Loucy (cell line): ENCODE data around the gene MMP15.

Experiments used
- H2AFZ ChIP-seq: fragments of 200-600 bp; sonication (generic); 2 replicates; pipeline ENCODE4 v1.6.0; 2016; ENCODE audit warnings: antibody characterized with exemption, mild to moderate bottlenecking, low read length, moderate library complexity
- H3F3A ChIP-seq: fragments of 200-600 bp; 2 replicates; pipeline ENCODE4 v1.6.0; 2016; ENCODE audit warnings: antibody characterized with exemption, low read depth, mild to moderate bottlenecking
- H3K27me3 ChIP-seq: fragments of 200-600 bp; sonication (generic); 2 replicates; pipeline ENCODE4 v1.6.1; 2014; ENCODE audit warnings: low read length, mild to moderate bottlenecking; ENCODE audit not compliant: insufficient read depth, poor library complexity, severe bottlenecking
- H3K36me3 ChIP-seq: fragments of 200-600 bp; sonication (generic); 2 replicates; pipeline ENCODE4 v1.6.1; 2016; ENCODE audit warnings: low read length; ENCODE audit not compliant: insufficient read depth
- H3K4me1 ChIP-seq: fragments of 200-600 bp; sonication (generic); 2 replicates; pipeline ENCODE4 v1.5.1; 2014; ENCODE audit warnings: low read length, mild to moderate bottlenecking; ENCODE audit not compliant: insufficient read depth, poor library complexity, severe bottlenecking
- H3K4me2 ChIP-seq: fragments of 200-600 bp; sonication (generic); 2 replicates; pipeline ENCODE4 v1.6.0; 2014; ENCODE audit warnings: antibody characterized with exemption, low read length, low read depth, mild to moderate bottlenecking; ENCODE audit not compliant: poor library complexity, severe bottlenecking
- H3K4me3 ChIP-seq: fragments of 200-600 bp; sonication (generic); 2 replicates; pipeline ENCODE4 v1.5.1; 2014; ENCODE audit warnings: low read length, mild to moderate bottlenecking, mixed read lengths; ENCODE audit not compliant: poor library complexity, severe bottlenecking
- H3K79me2 ChIP-seq: fragments of 200-600 bp; sonication (generic); 2 replicates; pipeline ENCODE4 v1.6.1; 2014; ENCODE audit warnings: low read length; ENCODE audit not compliant: insufficient read depth
- H3K9ac ChIP-seq: fragments of 200-600 bp; sonication (generic); 2 replicates; pipeline ENCODE4 v1.6.0; 2014; ENCODE audit warnings: mild to moderate bottlenecking, low read depth, low read length, moderate library complexity; ENCODE audit not compliant: poor library complexity, severe bottlenecking
- H3K9me2 ChIP-seq: fragments of 200-600 bp; sonication (generic); replicated peaks from 2 replicates; pipeline ENCODE4 v1.6.1; 2016; ENCODE audit warnings: low read depth, low read length, mixed read lengths
- H3K9me3 ChIP-seq: fragments of 200-600 bp; sonication (generic); 2 replicates; pipeline ENCODE4 v1.6.1; 2014; ENCODE audit warnings: mild to moderate bottlenecking, antibody characterized with exemption, low read length, low read depth; ENCODE audit not compliant: insufficient read depth
- H4K20me1 ChIP-seq: fragments of 200-600 bp; sonication (generic); 2 replicates; pipeline ENCODE4 v1.6.0; 2014; ENCODE audit warnings: antibody characterized with exemption, low read length, mild to moderate bottlenecking; ENCODE audit not compliant: insufficient read depth, poor library complexity, severe bottlenecking
- EZH2phosphoT487 ChIP-seq: fragments of 200-600 bp; IDR thresholded peaks from 2 replicates; pipeline ENCODE4 v1.6.1; 2018; ENCODE audit warnings: antibody characterized with exemption, mild to moderate bottlenecking, moderate library complexity, borderline replicate concordance
- TF ChIP-seq, protein P1 (sequence below): fragments of 200-600 bp; sonication (generic); conservative IDR thresholded peaks from 2 replicates; pipeline ENCODE4 v1.5.1; 2014; ENCODE audit warnings: mild to moderate bottlenecking, antibody characterized with exemption, low read length

MMP15 gene

GRCh38 chr16:57996406-57997175 lies 29.0 kb upstream of the MMP15 start:
- peaks cover 40% of the 10 kb centered on the region for H3K4me1 ChIP-seq
- no peak overlapping the region for H2AFZ ChIP-seq
- no peaks in the 10 kb centered on the region for H3K9me2 ChIP-seq
- H3K27me3 ChIP-seq: no peaks in the 10 kb centered on the region
- no peak overlapping the region for H3K9ac ChIP-seq
- H3K79me2 ChIP-seq: peaks cover 33% of the 10 kb centered on the region; the same call in 1 of the 2 replicates
- no peak overlapping the region for H3K4me2 ChIP-seq
- H3F3A ChIP-seq: peaks cover 2% of the 10 kb centered on the region; the same call in 1 of the 2 replicates
- H3K36me3 ChIP-seq: peaks cover 8% of the 10 kb centered on the region; the same call in 1 of the 2 replicates
- peaks cover 21% of the 10 kb centered on the region for H4K20me1 ChIP-seq
- no peak for TF ChIP-seq EZH2phosphoT487
- TF ChIP-seq, protein P1, sequence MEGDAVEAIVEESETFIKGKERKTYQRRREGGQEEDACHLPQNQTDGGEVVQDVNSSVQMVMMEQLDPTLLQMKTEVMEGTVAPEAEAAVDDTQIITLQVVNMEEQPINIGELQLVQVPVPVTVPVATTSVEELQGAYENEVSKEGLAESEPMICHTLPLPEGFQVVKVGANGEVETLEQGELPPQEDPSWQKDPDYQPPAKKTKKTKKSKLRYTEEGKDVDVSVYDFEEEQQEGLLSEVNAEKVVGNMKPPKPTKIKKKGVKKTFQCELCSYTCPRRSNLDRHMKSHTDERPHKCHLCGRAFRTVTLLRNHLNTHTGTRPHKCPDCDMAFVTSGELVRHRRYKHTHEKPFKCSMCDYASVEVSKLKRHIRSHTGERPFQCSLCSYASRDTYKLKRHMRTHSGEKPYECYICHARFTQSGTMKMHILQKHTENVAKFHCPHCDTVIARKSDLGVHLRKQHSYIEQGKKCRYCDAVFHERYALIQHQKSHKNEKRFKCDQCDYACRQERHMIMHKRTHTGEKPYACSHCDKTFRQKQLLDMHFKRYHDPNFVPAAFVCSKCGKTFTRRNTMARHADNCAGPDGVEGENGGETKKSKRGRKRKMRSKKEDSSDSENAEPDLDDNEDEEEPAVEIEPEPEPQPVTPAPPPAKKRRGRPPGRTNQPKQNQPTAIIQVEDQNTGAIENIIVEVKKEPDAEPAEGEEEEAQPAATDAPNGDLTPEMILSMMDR: no peak
- no peak overlapping the region for H3K4me3 ChIP-seq
- H3K9me3 ChIP-seq: no peaks in the 10 kb centered on the region

DNA sequence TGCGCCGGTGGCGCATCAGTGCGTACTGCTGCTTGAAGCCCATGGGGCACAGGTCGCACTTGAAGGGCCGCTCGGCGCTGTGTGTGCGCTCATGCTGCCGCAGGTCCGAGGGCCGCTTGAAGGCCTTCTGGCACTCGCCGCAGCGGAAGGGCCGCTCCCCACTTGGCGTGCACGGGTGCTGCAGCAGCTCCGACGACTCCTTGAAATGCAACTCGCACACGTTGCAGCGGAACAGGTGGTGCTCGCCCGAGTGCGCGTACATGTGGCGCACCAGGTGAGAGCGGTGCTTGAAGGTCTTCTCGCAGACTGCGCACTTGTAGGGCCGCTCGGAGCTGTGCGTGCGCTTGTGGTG lies 28.4 kb upstream of the MMP15 start:
- Histone ChIP-seq H3K4me3 (no peak overlapping the region), H3K36me3 (peaks cover 8% of the 10 kb centered on the region; the same call in 1 of the 2 replicates), H3K9ac (no peak overlapping the region), H3K27me3 (no peaks in the 10 kb centered on the region), H3K9me2 (no peaks in the 10 kb centered on the region), H3K4me2 (no peak overlapping the region), H4K20me1 (peaks cover 24% of the 10 kb centered on the region), H2AFZ (no peak overlapping the region), H3F3A (peaks cover 2% of the 10 kb centered on the region; the same call in 1 of the 2 replicates), H3K9me3 (no peaks in the 10 kb centered on the region), H3K79me2 (peaks cover 39% of the 10 kb centered on the region; the same call in 1 of the 2 replicates), H3K4me1 (peaks cover 46% of the 10 kb centered on the region)
- no peak for TF ChIP-seq EZH2phosphoT487
- TF ChIP-seq, protein P1: no peak

- Histone ChIP-seq H4K20me1 (peaks cover 24% of the 10 kb centered on the region), H3F3A (peaks cover 2% of the 10 kb centered on the region; the same call in 1 of the 2 replicates), H3K4me2 (peak overlapping the region; percentile 93), H3K36me3 (peaks cover 8% of the 10 kb centered on the region; the same call in 1 of the 2 replicates), H3K79me2 (peaks cover 42% of the 10 kb centered on the region; the same call in 1 of the 2 replicates), H3K27me3 (no peaks in the 10 kb centered on the region), H3K9me3 (no peaks in the 10 kb centered on the region), H2AFZ (no peak overlapping the region), H3K4me1 (peaks cover 49% of the 10 kb centered on the region), H3K4me3 (peak overlapping the region; percentile 87), H3K9me2 (no peaks in the 10 kb centered on the region), H3K9ac (peak overlapping the region; percentile 51)
- no peak for TF ChIP-seq EZH2phosphoT487
- TF ChIP-seq, protein P1: no peak
Observed at GRCh38 chr16:57997528-57998265, 27.9 kb upstream of the MMP15 start.
